Measurements from ENCODE around the gene PRKRA.

The PRKRA gene

GRCh38 chr2:178392215-178392614, 58.8 kb downstream of the PRKRA start:
- H3K27me3 ChIP-seq, result no peaks in the 10 kb centered on the region

DNA sequence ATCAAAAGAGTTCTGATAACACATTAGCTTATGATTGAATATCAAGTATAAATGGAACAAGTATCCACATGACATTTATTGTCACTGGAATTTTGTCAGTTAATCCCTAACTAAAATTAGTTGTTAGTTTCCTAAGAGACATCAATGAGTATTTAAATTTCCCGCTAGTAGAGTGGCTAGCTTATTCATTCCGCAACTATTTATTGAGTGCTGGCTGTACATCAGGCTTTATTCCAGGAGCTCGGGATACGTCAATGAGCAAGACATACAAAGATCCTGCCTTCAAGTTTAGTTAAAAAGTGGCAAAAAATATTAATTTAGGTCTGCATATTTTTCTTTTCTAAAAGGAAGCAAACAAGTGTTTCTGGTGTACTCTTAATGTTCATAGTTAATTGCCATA, 59.3 kb downstream of the PRKRA start:
- TF ChIP-seq, protein P1, sequence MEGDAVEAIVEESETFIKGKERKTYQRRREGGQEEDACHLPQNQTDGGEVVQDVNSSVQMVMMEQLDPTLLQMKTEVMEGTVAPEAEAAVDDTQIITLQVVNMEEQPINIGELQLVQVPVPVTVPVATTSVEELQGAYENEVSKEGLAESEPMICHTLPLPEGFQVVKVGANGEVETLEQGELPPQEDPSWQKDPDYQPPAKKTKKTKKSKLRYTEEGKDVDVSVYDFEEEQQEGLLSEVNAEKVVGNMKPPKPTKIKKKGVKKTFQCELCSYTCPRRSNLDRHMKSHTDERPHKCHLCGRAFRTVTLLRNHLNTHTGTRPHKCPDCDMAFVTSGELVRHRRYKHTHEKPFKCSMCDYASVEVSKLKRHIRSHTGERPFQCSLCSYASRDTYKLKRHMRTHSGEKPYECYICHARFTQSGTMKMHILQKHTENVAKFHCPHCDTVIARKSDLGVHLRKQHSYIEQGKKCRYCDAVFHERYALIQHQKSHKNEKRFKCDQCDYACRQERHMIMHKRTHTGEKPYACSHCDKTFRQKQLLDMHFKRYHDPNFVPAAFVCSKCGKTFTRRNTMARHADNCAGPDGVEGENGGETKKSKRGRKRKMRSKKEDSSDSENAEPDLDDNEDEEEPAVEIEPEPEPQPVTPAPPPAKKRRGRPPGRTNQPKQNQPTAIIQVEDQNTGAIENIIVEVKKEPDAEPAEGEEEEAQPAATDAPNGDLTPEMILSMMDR (IDR thresholded peaks at IDR 0.05; ENCODE audit: low read depth, low read length), result no peak
- Histone ChIP-seq H3K9me3 (no peaks in the 10 kb centered on the region), H3K36me3 (no peaks in the 10 kb centered on the region), H3K27me3 (no peaks in the 10 kb centered on the region), H3K4me1 (no peaks in the 10 kb centered on the region), H3K4me3 (ENCODE audit: low read depth, low read length) (no peak overlapping the region)
- DNase-seq, result no peak

More at GRCh38 chr2:178392215-178392614, 58.8 kb downstream of the PRKRA start:
- TF ChIP-seq, protein P1 (IDR thresholded peaks at IDR 0.05; ENCODE audit: low read depth, low read length), result no peak
- H3K36me3 ChIP-seq, result no peaks in the 10 kb centered on the region
- no peak overlapping the region for H3K4me3 ChIP-seq (ENCODE audit: low read depth, low read length)
- no peaks in the 10 kb centered on the region for H3K9me3 ChIP-seq
- no peak for DNase-seq
- no peaks in the 10 kb centered on the region for H3K4me1 ChIP-seq

- Histone ChIP-seq H3K27me3 (no peaks in the 10 kb centered on the region), H3K36me3 (no peaks in the 10 kb centered on the region), H3K9me3 (no peaks in the 10 kb centered on the region), H3K4me1 (no peaks in the 10 kb centered on the region), H3K4me3 (ENCODE audit: low read depth, low read length) (no peak overlapping the region)
- TF ChIP-seq, protein P1 (IDR thresholded peaks at IDR 0.05; ENCODE audit: low read depth, low read length), result no peak
- no peak for DNase-seq
Measured at GRCh38 chr2:178388287-178388686, 62.7 kb downstream of the PRKRA start.

- Histone ChIP-seq H3K4me1 (no peaks in the 10 kb centered on the region), H3K36me3 (no peaks in the 10 kb centered on the region), H3K27me3 (no peaks in the 10 kb centered on the region), H3K4me3 (ENCODE audit: low read depth, low read length) (no peak overlapping the region), H3K9me3 (no peaks in the 10 kb centered on the region)
- TF ChIP-seq, protein P1 (IDR thresholded peaks at IDR 0.05; ENCODE audit: low read depth, low read length), result no peak
- DNase-seq, result no peak
Measured at GRCh38 chr2:178386986-178387597, 63.9 kb downstream of the PRKRA start.

DNA sequence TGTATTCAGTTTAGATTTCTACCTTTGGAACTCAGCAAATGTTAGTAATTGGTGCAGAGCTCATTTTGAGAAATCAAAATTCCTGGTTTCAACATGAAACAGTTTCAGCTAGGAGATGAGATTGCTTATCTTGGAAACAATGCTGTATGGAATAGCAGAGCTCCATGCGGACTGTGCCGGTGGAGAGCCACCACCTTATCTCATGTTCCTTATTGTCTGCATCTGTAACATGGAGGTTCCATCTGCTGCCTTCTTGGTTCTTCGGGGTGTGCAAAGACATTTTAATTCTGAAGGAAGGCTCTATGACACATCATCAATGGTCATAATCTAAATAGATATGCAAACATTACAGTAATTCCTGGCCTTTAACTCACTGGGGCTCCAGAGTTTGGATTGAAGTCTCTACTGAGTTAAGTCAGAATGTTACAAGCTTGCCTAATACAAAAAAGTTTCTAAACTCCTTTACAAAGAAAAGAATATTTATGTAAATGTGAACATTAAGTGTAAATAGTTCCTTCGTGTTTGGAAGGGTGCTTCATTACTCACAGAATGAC, 65.3 kb downstream of the PRKRA start:
- H3K4me1 ChIP-seq, result no peaks in the 10 kb centered on the region
- DNase-seq, result no peak
- no peaks in the 10 kb centered on the region for H3K27me3 ChIP-seq
- H3K4me3 ChIP-seq (ENCODE audit: low read depth, low read length), result no peak overlapping the region
- H3K36me3 ChIP-seq, result no peaks in the 10 kb centered on the region
- H3K9me3 ChIP-seq, result no peaks in the 10 kb centered on the region
- TF ChIP-seq, protein P1 (IDR thresholded peaks at IDR 0.05; ENCODE audit: low read depth, low read length), result no peak

DNA sequence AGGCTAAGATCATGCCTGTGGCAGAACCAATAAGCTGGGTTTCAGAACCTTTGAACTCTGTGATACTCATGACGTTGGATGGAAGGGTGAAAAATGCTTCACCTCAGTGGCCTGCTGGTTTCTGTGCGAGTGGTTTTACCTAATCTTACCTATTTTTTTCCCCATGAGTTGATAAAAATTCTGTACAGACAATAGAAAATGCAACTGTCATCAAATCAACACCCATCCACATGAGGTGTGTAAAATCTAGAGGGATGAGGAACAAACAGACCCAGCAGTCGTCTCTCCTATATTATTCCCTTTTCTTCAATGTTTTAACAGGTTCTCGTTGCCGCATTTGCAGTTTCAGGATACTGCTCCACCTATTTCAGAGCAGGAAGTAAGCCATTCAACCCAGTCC, 67.3 kb downstream of the PRKRA start:
- no peaks in the 10 kb centered on the region for H3K9me3 ChIP-seq
- H3K4me1 ChIP-seq, result no peaks in the 10 kb centered on the region
- no peaks in the 10 kb centered on the region for H3K36me3 ChIP-seq
- no peak overlapping the region for H3K4me3 ChIP-seq (ENCODE audit: low read depth, low read length)
- TF ChIP-seq, protein P1 (IDR thresholded peaks at IDR 0.05; ENCODE audit: low read depth, low read length), result no peak
- no peak for DNase-seq
- H3K27me3 ChIP-seq, result no peaks in the 10 kb centered on the region
